NCI-H1930 (cell line): ENCODE data around the gene NKPD1.

Experiments used
- DNase-seq, 2 experiments: peaks; one replicate each; lab custom pipeline; 2025; lab: John Stamatoyannopoulos, UW

Gene NKPD1, protein sequence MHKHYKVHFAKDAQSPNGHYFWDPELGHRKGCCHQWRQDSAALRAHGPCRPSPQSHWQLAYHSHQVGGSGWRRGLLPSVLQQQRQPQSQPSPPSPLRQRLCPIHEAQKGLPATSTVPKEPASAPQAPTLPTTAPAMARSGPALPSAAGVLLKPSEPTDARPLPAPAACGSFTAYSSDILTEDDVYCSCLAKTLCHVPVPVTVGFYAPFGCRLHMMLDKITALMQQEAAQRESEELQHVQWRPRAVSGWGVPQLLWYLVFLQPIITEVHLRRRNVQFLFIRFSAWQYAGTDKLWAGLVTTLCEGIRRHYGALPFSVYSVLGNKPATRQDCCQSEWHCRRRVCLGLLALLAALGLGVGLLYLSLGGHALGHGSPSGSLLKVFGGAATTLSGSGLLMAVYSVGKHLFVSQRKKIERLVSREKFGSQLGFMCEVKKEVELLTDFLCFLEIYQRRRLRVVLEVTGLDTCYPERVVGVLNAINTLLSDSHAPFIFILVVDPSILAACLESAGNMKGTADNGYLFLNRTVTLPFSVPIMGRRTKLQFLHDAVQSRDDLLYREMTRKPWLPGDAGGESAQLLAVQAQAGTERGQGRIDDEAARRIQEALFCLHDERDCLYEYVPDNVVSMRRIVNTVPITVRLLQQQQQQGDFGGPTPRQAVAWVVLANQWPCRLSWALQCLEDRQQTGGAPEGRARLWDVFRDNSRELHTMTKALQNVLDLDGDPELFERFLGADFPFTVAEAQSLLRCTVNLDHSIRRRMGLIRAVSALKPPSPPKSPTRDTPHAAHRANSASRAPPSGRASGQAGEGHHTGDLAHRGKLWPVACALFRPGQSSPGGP

DNA sequence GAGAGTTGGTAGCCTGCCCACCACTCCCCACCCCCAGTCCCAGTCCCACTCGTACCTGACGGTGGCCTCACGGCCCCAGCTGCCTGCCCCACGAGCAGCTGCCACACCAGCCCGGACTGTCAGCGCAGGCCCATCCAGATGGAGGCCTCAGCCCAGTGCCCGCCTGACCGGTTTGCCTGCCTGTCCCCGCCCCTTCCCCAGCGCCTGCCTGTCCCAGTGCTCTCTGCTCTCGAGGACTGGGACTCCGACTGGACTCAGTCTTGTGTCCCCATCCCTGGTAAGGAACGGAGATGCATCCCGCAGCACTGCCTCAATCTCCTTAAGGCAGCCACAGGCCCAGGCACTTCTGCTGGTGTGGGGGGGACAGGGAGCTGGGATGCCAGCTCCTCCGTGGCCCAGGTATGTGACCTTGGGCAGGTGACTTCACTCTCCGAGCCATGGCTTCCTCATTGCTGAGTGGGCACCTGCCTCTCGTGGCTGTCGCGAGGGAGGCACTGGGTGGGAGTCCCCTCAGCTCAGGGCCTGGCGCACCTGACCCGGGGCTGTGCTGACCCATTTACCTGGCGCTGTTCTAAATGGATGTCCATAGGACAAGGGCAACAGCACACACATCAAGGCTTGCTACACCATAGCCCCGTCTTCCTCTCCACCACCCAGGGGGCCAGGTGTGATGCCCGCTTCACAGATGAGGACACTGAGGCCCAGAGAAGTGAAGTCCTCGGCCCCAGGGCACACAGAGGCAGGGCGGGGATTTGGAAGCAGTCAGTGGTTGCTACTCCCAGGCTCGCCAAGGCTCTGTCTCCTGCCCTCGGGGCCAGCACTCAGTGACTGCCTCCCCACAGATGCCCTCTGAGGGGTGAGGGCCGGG is at the start of gene NKPD1:
TSS of gene NKPD1 (minus strand) at position 113 of the 868 bp plus-strand sequence. CDS start 832 bp downstream, outside the sequence.
- no peak for DNase-seq

DNA sequence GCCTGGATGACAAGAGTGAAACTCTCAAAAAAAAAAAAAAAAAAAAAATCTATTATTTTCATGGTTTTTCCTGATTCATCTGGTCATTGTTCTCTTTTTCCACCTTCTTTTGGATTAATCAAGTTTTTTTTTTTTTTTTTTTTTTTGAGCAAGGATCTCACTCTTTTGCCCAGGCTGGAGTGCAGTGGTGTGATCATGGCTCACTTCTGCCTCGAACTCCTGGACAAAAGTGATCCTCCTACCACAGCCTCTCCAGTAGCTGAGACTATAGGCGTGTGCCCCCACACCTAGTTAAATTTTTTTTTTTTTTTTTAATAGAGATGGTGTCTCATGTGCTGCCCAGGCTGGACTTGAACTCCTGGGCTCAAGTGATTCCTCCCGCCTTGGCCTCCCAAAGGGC is 45.5 kb upstream of the NKPD1 start:
- DNase-seq = no peak

DNA sequence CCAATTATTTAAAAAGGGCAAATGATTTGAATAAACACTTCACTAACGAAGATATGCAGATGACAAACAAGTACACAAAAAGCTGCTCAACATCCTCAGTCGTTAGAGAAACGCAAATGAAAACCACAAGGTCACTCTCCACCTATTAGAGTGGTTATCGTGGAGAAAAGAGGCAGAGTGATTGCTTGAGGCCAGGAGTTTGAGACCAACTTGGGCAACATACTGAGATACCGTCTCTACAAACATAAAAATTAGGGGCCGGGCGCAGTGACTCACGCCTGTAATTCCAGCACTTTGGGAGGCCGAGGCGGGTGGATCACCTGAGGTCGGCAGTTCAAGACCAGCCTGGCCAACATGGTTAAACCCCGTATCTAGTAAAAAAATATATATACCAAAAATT is 45.0 kb upstream of the NKPD1 start:
- no peak for DNase-seq

DNA sequence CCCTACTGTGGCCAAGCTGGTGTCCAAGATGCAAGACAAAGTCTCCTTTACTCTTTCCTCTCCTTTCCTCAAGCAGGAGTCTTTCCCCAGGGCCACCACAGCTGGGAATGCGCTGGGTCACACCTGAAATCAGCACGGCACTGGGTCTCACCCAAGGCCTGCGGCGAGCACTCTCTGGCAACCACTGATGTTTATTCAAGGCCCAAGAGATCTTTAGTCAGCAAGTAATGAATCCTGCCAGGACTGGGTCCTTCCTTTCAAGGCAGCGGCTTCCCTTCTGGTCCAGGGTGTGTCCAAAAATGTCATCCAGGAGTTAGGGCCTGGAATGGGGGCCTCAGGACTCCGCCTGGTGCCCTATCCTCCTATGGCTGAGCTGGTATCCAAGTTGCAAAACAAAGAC is 41.9 kb upstream of the NKPD1 start:
- no peak for DNase-seq

DNA sequence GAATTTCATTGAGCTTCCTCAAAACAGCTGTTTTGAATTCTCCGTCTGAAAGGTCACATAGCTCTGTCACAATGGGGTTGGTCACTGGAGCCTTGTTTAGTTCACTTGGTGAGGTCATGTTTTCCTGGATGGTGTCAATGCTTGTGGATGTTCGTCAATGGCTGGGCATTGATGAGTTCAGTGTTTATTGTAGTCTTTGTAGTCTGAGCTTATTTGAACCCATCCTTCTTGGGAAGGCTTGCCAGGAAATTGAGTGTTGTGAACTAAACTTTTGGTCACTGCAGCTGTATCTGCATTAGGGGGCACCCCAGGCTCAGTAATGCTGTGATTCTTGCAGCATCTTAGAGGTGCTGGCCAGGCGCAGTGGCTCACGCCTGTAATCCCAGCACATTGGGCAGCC is 39.8 kb upstream of the NKPD1 start:
- peak in 1 of 2 experiments; percentile 47 for DNase-seq

DNA sequence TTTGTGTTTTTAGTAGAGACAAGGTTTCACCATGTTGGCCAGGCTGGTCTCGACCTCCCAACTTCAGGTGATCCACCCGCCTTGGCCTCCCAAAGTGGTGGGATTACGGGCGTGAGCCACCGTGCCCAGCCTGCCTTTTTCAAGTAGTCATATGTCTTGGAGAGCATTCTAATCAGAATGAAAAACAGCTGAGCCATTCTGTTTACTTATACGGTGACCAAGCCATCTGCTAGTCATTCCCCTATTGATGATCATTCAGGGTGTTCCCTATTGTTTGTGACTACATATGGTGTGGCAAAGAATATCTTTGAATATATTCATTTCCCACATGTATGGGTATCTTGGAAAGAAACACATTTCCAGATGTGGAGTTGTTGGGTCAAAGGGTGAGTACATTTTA is 35.0 kb upstream of the NKPD1 start:
- no peak for DNase-seq

DNA sequence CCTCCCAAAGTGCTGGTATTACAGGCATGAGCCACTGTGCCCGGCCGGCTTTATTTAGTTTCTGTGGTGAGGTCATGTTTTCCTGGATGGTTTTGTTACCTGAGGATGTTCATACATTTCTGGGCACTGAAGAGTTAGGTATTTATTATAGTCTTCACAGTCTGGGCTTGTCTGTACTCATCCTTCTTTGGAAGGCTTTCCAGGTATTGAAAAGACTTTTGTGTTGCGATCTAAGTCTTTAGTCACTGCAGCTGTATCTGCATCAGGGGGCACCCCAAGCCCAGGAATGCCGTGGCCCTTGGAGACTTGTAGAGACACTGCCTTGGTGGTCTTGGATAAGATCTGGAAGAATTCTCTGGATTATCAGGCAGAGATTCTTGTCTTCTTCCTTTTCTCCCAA is 30.6 kb upstream of the NKPD1 start:
- DNase-seq = no peak

DNA sequence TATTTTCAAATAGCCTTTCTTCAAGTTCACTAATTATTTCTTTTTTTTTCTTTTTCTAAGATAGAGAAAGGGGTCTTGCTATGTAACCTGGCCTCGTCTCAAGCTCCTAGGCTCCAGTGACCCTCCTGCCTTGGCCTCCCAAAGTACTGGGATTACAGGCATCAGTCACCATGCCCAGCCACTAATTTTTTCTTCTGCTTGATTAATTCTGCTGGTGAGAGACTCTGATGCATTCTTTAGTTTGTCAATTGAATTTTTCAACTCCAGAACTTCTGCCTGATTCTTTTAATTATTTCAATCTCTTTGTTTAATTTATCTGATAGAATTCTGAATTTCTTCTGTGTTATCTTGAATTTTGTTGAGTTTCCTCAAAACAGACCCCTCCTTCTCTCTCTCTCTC is 29.2 kb upstream of the NKPD1 start:
- DNase-seq = no peak

DNA sequence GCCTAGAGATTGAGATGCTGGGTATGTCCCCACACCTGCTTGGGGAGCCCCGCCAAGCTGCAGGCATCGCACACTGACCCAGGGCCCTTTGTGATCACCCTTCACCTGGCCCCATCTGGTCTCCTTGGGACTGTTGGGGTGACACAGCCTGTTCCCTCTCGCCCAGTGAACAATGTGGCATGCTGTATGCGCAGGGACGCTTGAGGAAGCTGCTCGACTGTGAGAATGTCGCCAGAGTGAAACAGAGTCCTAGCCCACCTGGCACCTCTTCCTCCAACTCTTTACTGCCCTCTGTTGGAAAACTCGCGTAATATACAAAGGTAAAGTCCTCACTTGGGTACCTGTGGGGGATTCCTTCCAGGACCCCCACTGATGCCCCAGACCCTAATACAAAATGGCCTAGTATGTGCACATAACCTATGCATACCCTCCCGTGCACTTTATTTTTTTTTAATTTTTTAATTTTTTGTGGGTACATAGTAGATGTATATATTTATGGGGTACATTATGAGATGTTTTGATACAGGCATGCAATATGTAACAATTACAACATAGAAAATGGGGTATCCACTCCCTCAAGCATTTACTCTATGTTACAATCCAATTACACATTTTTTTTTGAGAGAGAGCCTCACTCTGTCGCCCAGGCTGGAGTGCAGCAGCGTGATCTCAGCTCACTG is 26.8 kb upstream of the NKPD1 start:
- DNase-seq = peak; percentile 61 to 65

DNA sequence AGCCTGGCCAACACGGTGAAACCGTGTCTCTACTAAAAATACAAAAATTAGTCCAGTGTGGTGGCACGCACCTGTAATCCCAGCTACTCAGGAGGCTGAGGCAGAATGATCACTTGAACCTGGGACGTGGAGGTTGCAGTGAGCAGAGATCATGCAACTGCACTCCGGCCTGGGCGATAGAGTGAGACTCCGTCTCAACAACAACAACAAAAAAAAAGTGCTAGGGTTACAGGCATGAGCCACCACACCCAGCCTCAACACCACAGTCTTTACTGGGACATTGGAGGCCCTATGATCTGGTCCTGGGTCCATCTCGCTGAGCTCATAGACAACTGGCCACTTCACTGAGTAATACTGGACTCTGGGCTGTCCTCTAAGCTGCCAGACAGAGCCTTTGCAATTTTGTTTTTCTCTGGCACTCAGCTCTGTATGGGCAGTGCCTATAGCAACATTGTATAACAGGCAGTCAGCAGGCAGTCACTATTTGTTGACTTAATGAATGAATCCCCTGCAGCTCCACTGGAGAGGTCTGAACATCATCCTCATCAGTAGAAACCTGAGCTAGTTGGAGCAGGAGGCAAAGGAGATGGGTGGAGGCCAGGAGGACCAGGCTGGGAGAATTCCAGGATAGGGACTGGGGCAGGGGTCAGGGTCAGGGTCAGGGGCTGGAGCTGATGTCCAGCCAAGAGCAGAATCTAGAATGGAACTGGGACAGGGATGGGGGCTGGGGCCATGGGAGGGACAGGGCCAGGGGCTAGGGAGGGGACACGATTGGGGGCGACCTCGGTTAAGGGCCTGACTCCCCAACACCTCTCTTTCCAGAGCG is 25.9 kb upstream of the NKPD1 start:
- no peak for DNase-seq

DNA sequence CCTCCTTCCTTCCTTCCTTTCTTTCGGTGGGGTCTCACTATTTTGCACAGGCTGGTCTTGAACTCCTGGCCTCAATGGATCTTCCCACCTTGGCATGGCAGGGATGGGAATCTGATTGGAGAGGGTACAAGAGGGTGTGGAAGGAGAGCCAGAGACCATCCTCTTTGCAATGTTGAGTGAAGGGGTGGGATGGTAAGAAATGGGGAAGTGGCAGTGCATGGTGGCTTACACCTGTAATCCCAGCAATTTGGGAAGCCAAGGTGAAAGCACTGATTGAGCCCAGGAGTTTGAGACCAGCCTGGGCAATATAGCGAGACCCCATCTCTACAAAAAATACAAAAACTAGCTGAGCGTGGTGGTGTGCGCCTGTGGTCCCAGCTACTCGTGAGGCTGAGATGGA is 23.3 kb upstream of the NKPD1 start:
- no peak for DNase-seq

DNA sequence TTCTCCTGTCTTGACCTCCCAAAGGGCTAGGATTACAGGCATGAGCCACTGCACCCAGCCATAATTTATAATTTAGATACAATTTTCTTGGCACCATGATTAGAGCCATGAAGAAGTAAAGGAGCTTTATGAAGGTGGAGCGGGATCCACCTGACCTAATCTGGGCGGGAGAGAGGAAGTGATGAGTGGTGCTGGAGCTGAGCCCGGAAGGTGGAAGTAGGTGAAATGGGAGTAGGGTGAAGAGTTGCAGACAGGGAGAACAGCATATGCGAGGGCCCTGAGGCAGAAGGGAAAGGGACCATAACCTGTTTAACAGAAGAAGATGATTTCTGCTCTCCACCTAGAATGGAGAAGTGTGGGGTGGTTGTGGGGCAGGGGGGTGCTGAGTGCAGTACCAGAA is 22.0 kb upstream of the NKPD1 start:
- DNase-seq = no peak

DNA sequence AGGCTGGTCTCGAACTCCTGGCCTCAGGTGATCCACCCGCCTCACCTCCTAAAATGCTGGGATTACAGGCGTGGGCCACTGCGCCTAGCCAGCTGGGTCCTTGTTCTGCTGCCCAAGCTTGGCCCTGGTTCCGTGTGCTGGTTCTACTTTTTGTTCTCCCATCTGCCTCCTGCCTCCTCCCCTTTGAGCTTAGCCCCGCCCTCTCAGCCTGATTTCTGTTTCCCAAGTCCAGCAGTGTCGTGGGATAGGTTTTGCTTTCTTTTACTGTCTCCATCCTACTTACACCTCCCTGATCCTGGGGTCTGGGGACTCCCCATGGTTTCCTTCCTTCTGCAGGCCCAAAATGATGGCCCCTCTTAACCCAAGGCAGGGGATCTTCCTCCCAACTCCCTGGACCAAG is 20.2 kb upstream of the NKPD1 start:
- DNase-seq = no peak

DNA sequence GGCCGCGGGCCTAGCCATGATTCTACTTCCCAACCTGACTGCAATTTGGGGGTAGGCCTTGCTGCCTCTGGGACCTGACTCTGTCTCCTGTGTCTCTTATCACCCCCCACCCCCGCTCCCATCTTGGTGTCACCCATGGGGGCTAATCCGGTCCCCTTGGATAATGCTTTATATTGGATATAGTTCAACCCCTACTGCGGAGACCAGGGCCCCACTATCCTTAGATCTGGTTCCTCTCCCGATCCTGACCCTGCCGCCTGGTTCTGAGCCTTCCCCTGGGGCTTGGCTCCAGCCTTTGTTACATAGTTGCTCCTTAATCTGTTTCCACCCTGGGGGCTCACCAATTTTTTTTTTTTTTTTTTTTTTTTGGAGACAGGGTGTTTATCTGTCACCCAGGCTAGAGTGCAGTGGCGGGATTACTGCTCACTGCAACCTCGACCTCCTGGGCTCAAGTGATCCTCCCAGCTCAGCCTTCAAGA is 19.1 kb upstream of the NKPD1 start:
- no peak for DNase-seq

DNA sequence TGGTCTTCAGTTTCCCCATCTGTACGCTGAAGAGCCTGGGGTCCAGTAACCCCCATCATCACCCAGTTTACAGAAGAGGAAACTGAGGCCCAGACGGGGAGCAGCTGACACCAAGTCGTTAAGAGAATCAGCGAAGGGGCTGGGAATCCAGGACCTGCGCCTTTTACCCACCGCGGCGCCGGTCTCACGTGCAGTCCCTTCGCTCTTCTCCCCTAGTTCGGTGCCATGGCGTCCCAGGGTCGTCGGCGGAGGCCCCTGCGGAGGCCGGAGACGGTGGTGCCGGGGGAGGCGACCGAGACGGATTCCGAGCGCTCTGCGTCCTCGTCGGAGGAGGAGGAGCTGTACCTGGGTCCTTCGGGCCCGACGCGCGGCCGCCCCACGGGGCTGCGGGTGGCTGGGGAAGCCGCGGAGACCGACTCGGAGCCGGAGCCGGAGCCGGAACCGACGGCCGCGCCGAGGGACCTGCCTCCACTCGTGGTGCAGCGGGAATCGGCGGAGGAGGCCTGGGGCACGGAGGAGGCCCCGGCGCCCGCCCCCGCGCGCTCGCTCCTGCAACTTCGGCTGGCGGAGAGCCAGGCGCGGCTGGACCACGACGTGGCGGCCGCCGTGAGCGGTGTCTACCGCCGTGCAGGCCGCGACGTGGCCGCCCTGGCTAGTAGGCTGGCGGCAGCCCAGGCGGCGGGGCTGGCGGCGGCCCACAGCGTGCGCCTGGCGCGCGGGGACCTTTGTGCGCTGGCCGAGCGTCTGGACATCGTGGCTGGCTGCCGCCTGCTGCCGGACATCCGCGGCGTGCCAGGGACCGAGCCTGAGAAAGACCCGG is 18.5 kb upstream of the NKPD1 start:
- DNase-seq = no peak

DNA sequence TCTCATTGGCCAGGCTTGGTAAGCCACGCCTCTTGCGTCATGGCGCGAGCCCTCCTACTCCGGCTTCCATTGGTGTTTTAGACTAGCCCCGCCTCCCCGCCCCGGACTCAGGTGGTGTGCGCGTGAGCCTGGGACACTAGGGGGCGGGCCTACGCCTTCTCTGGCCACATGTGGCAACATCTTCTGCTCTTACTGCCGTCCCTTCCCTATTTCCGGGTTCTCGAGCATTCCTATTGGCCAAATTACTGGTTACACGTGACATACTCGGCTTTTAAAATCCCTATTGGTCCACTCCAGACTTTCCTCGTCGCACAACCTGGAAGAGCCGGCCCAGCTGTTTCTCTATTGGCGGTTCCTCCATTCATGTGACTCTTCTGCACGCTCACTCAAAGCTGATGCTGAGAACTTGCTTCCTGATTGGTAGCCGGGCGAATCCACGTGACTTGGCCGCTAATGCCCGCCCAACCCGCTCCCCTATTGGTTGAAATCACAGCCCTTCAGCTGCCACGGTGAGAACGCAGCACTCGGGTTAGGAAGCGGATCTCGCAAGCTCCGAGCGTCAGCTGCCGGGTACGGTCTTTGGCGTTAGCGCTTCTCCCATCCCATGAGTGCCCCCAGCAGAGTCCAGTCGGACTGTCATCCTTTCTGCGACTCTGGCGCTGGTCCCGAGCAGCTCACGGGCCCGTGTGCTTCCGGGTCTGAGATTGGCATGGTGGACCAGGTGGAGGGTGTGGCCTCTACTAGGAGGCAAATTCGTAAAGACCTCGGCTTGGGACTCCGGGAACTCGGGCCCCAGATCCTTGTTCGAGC is 17.7 kb upstream of the NKPD1 start, which contains the start of gene BLOC1S3:
TSS of gene BLOC1S3 (plus strand) at position 523 of the 810 bp plus-strand sequence. CDS start 513 bp downstream, outside the sequence.
- DNase-seq = peak; percentile 100

DNA sequence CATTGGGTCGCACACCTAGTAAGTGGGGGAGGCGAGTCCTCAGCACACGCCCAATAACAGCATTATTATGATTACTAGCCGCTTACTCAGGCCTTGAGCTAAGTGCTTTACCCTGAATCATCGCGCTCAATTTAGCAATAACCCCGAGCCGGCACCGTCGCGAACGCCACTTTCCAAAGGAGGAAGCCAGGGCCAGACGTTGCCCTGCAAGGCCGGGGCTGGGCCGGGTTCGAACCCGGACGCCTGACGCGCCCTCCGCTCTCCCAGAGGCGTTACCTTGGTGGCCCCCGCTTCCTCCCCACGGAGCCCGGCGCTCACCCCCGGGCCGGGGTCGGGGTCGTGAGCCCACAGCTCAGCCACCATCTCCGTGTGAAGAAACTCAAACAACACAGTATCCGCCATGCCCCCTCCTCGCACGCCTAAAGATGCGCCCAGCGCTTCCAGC is 17.1 kb upstream of the NKPD1 start, which contains the start of gene TRAPPC6A:
TSS of gene TRAPPC6A (minus strand) at position 421 of the 445 bp plus-strand sequence. CDS start at position 402, 19 bp downstream.
- DNase-seq = no peak
